HCEC 1CT (cell line): ENCODE data around the gene SAMD10.
A peak's percentile ranks its signal among the peaks of the same experiment; 100 is the strongest.
"Not testable (repeated sequence)": the region's sequence is repeated elsewhere in the genome, so short reads cannot be mapped to it uniquely, and the experiment has no call there.

Experiments used
- DNase-seq: peaks from one replicate; pipeline ENCODE4 v3.0.0-alpha.2; 2017

SAMD10 gene

DNA sequence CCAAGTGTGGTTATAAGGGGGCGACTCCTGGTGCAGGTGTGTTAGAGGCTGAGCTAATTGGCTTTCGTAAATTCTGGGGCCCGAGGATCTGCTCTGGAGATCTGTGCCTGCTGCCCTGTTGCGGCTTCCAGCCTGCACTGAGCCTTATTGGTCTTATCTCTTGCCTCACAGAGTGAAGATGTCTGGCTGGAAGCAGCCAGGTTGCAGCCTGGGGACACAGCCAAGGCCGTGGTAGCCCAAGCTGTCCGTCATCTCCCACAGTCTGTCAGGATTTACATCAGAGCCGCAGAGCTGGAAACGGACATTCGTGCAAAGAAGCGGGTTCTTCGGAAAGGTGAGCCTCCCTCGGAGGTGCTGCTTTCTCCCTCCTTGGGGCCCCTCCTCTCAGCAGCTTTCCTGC lies 21.5 kb upstream of the SAMD10 start:
- no peak for DNase-seq

DNA sequence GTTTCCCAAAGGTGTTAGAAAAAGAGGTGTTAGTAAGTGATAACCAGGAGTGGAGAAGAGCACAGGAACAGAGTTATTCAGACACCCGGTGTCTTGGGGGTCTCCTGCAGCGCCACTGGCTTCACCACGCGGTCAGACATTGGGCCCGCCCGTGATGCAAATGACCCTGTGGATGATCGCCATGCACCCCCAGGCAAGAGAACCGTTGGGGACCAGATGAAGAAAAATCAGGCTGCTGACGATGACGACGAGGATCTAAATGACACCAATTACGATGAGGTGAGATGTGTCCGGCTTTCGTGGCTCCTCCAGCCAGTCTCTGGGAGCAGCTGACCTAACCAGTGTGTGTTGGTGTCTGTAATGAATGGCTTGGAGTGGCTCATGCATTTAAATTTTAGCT lies 3.5 kb upstream of the SAMD10 start:
- DNase-seq = no peak

DNA sequence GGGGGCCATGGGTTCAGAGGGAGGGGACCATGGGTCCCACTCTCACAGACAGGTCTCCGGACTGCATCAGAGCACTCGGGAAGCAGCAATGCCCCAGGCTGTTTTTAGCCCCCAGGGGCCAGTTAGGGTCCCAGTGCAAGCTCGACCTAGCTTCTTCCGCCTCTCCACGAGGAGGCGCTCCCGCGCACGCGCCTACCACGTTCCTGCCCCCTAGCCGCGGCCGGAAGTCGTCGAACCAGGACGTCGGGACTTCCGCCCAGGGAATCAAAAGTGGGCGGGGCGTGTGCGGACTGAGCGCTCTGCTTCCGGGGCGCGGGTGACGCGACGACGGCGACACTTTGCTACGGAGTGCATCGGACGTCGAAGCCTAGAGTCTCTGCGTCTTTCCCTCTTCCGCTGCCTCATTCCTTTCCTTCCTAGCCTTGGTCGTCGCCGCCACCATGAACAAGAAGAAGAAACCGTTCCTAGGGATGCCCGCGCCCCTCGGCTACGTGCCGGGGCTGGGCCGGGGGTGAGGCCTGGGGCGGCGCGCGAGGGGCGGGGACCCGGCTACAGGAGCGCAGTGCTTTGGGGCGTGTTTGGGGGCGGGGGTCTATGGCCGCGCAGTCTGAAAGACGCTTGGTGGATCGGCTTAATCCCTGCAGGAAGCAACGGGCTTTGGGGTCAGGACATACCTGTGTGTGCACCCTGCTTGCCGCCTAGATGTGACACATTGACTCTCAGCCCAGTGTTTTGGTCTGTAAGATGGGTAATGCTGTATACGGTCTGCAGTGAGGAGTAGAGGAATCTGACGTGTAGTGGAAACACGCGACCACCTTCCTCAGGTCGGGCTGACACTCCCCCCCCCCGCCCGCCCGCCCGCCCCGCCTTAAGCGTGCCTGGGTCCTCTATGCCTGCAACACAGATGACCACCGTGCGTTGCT lies 1.6 kb upstream of the SAMD10 start, which contains the start of gene PRPF6:
TSS of gene PRPF6 (plus strand) at position 327 of the 923 bp plus-strand sequence. CDS start at position 441, 114 bp downstream.
- peak; percentile 95 for DNase-seq

DNA sequence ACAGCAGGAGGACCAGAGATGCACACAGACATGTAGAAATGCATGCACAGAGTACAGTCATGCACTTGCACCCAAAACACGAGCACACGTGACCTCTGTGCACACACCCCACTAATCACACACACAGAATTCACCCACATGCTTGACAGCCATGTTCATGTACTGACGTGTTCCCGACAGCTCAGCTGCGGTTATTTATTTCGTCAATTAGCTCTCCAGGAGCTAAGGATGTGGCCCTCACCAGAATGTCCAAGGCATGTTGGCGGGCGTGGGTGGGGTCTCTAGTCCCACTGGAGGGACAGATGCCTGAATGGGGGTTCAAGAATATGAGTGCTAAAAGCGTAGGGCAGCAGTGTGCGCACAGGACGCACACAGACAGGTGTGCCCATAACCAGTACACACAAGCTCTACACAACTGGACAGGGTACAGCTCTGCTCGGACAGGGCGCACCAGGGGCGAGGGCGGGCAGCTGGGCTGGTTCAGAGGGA lies 919 bp upstream of the SAMD10 start:
- DNase-seq = no peak

DNA sequence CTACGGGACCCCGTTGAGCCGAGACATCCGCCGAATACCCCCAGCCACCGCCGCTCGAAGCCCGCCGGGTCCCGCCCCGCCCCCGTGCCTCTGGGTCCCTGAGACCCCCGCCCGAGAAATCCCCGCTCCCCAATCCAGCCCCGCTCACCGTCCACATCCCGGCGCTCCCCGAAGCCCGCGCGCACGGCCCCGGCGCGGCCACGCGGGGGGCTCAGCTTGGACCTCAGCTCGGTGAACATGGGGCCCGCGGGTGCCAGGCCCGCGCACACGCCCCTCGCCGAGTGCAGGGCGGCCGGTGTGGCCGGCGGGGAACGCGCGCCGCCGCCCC lies 249 bp downstream of the SAMD10 start:
- DNase-seq = no peak

DNA sequence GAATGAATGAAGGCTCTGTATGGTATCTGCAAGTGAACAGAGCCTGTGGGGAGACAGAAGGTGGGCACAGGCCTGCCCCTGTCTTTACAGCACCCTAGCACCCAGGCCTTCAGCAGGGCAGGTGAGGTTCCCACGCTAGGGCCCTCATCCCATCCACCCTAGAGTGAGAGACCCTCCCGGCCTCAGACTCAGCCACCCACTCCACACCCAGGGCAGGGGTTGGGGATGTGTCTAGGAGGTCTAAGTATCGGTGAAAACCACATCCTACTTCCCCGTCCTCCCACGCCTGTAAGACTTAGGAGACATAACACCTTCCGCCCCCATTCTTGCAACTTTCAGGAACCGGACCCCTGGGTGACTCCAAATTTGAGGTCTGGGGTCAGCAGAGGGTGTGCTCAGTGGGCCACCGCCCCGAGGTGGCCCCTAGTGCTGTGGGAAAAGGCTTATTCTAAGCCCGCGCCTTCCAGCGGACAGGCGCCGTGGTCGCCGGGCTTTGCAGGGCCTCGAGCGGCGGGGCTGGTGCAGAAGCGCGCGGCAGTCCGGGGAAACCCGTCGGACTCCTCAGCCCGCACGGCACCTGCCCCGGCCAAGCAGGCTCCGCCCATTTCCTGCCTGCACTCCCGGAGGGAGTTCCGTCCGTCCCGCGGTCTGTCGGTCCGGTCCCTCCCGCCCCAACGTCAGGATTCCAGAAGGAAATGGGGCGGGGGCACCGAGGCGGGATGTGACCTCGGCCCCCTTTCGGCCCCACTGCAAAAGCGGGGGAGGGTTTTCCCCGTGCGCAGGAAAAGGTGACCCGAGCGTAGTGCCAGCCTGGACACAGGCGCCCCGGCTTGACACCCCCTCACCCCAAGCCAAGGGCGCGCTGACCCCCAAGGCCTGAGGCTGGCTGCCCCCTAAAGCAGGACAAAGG lies 868 bp downstream of the SAMD10 start:
- DNase-seq = no peak

DNA sequence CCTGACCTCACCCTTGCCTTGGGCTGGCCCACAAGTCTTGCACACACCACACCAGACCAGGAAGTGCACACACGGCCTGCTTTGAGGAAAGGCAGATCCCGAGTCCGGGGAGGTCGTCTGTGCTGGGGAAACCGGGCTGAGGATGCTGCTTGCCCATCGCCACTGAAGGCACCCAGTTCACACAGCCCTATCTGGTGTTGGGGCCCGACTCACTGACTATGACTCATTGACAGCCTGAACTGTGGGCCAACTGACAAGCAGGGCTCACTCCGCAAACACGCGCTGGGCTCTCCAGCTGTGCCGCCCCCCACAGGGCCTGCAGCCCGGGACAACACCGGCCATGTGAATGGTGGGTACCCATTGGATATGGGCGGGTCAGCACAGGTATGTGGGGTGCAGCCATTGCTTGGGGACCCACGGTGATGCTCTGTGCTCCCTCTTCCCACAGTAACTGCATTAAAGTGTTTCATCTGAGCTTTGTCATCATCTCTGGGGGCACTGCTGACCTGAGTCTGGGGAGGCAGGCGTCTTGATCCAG lies 1.6 kb downstream of the SAMD10 start:
- peak; percentile 71 for DNase-seq

DNA sequence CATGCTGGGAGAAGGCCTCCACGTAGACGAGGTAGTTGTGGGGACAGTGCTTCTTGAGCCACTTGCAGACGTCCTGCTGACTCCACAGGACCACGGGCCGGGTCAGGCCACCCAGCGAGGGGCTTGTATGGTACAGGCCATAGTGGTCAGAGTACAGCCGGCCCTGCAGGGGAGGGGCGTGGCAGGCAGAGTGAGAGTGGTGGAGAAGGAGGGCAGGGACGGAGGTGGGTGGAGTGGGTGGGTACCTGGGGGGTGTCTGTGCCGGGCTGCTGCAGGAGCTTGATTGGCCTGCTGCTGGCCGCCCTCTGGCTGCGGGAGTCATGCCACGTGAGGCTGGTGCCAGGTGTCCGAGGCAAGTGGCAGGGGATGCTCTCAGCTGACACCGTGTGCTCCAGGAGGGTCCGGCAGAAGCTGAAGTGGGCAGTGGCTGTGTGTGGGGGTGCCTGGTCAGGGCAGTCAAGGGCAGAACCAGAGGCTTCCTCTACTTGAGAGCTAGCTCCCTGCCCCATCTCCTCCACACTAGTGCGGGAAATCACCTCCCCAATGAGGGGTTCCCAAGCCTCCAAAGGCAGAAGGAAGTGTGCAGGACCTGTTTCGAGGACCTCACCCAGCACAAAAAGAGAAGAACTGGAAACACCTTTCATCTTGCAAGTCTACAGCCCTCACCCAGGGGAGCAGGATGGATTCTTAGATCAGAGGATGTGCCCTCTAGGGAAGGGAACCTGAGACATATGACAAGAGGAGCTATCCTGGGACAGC lies 2.3 kb downstream of the SAMD10 start:
- DNase-seq = no peak

DNA sequence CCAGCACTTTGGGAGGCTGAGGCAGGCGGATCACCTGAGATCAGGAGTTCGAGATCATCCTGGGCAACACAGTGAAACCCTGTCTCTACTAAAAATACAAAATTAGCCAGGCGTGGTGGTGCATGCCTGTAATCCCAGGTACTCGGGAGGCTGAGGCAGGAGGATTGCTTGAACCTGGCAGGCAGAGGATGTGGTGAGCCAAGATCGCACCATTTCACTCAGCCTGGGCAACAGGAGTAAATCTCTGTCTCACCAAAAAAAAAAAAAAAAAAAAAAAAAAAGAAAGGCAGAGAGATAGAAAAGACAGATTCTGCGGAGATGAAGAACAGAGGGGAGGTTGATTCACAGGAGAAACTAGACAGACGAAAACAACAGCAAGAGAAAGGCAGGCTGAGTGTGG lies 2.9 kb downstream of the SAMD10 start:
- not testable (repeated sequence) for DNase-seq

DNA sequence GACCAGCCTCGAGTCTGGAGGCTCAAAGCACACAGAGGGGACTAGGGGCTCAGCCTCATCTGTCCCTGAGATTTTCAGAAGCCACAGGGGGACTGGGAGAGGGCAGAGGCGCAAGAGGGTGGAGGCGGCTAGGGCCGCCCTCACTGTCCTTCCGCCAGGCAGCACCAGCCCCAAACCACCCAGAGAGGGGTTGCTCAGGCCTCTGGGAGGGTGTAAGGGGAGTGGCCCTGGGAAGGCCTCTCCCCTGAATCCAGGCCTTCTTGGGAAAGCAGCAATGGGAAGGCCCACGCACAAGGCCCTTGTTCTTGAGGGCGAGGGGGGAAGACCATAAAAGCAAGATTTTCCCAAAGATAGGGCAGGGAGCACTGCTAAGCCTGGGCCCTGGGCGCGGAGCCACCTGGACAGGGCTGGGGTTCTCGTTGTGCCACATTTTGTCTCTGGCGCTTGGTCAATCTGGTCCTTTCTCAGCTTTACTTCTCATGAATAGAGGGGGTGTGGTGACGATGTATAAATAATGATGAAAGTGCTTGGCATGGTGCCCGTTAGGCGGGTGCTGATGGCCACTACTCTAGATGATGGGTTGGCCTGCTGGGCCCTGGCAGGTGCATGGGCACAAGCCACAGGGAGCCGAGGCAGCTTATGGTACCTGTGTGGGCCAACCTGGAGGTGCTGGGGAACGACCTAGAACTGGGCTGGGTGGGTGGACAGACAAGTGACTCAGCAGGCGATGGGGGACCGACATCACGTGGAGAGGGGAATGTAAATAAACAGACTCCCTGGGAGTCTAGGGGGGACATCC lies 4.8 kb downstream of the SAMD10 start:
- no peak for DNase-seq

DNA sequence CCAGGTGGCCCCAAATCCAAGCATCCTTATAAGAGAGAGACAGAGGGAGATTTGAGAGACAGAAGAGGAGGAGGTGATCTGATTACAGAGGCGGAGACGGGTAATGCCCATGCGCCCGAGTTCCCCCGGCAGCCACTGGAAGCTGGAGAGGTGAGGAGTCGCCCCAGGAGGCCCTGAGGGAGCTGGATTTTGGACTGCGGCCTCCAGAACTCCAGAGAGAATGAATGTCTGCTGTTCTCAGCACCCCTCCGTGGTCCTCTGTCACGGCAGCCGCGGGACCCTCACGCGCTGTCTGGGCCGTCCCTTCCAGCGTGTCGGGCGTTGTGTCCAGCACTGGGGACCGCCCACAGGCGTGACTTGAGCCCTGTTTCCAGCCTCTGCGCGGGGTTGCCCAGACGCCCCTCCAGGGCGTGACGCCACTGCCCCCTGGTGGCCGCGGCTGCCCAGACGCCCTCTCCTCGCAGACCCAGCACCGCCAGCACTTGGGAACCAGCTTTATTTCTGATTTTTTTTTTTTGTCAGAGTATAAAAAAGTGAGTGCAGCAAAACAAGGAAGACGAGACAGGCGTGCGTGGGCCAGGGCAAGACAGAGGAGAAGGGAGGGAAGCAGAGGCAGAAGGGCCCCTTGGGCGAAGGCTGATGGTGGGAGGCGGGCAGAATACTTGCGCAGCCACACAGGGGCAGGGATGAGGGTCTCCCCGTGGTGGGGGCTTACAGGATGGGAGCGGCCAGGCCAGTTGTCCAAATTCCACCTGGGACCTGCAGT lies 5.6 kb downstream of the SAMD10 start:
- DNase-seq = peak; percentile 78

DNA sequence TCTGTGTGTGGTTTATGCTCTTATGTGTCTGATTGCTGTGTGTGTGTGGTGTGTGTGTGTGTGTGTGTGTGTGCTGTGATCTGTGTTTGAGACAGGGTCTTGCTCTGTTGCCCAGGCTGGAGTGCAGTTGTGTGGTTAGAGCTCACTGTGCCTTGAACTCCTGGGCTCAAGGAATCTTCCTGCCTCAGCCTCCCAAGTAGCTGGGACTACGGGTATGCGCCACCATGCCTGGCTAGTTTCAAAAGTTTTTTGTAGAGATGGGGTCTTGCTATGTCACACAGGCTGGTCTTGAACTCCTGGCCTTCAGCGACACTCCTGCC lies 6.3 kb downstream of the SAMD10 start:
- DNase-seq = no peak

DNA sequence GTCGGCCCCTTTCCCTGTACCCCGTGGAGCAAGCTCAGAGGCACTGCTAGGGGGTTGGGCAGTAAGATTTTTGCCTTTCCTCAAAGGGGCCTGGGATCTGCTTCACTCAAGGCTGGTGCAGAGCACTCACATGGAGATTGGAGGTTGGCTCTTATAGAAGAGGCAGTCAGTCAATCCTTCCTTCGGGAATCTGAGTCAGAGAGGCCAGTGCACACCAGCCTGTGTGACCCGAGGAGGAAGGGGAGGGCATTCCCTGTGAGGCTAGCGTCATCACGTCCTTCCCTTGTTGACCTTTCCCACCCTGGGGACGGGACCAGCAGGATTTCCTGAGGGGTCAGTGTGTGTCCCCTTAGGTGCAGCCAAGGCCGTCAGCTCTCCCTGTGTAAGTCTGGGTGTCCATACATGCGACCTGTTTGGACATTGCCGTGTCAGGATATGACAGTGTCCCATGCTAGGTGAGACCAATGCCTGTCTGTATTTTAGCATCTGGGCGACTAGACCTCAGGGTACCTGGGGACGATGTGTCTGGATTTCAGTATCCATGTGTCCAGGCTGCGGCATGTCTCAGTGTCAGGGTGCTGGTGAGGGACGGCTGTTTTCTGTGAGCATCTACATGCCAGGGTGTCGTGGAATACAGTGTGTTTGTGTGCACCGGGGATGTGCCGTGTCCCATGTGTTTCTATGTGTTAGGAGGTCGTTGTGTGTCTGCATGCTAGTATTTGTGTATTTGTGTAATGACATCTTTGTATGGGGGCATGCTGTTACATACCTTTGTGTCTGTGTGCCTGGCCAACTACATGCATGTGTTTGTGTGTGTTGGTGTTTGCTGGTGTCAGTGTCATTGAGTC lies 6.9 kb downstream of the SAMD10 start:
- DNase-seq = no peak

DNA sequence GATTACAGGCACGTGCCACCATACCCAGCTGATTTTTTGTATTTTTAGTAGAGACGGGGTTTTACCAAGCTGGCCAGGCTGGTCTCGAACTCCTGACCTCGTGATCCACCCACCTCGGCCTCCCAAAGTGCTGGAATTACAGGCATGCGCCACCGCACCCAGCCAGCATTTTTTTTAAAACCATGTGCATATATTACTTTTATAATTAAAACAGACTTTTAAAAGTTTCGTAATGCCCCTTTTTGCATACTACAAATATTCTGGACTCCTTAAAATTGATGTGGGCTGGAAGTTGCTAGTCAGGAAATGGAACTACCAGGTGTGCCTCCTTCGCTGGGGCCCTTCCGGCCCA lies 7.5 kb downstream of the SAMD10 start:
- DNase-seq = not testable (repeated sequence)

DNA sequence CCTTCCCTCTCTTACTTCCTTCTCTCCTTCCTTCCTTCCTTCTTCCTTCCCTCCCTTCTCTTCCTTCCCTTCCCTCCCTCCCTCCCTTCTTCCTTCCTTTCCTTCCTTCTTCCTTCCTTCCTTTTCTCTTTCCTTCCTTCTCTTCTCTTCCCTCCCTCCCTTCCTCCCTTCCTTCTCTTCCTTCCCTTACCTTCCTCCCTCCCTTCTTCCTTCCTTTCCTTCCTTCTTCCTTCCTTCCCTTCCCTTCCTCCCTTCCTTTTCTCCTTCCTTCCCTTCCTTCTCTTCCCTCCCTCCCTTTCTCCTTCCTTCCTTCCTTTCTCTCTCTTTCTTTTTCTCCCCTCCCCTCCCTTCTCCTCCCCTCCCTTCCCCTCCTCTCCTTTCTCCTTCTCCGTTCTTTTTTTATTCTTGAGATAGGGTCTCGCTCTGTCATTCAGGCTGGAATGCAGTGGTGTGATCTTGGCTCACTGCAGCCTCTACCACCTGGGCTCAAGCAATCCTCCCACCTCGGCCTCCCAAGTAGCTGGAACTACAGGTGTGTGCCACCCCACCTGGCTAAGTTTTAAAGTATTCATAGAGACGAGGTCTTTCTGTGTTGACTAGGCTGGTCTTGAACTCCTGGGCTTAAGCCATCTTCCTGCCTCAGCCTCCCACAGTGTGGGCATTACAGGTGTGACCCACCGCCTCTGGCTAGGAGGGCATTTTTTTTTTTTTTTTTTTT lies 8.6 kb downstream of the SAMD10 start:
- no peak for DNase-seq

DNA sequence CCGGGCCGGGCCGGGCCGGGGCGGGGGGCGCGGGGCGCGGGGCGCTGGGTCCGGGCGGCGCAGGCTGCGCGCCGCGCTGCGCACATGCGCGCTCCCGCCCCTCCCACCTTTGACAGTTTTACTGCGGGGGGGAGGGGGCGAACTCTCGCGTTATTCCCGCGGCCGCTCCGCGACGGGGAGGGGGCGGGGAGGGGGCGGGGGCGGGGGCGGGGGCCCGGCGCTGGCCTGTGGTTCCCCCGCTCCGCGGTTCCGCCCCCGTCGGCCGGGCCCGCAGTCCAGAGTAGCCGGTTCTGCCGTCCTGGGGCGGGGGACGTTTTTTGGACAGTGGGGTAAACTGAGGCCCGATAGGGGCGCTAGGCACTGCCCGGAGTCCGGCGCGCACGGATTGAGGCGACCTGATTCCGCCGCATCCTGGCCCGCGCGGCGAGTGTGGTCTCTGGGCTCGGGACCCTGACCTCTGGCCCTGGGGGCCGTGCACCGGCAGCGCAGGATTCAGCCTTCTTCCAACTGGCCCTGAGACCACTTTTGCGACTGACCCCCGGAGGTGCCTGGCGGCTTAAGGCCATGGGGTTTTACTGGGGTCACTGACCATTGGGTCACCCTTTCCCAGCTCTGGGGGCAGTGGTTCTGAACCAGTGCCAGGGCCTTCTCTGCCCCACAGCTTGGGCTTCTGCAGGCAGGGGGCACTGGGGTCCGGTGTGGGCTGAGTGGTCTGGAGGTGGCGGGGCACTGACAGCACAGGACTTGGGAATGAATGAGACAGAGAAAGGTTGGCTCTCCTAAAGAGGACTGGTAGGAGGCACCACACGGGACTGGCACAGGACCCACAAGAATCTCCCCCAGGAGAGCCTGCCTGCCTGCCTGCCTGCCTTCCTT lies 9.4 kb downstream of the SAMD10 start, which contains the start of gene ZNF512B:
TSS of gene ZNF512B (minus strand) at position 93 of the 876 bp plus-strand sequence. CDS start 1,980 bp downstream, outside the sequence.
- peak; percentile 47 for DNase-seq

DNA sequence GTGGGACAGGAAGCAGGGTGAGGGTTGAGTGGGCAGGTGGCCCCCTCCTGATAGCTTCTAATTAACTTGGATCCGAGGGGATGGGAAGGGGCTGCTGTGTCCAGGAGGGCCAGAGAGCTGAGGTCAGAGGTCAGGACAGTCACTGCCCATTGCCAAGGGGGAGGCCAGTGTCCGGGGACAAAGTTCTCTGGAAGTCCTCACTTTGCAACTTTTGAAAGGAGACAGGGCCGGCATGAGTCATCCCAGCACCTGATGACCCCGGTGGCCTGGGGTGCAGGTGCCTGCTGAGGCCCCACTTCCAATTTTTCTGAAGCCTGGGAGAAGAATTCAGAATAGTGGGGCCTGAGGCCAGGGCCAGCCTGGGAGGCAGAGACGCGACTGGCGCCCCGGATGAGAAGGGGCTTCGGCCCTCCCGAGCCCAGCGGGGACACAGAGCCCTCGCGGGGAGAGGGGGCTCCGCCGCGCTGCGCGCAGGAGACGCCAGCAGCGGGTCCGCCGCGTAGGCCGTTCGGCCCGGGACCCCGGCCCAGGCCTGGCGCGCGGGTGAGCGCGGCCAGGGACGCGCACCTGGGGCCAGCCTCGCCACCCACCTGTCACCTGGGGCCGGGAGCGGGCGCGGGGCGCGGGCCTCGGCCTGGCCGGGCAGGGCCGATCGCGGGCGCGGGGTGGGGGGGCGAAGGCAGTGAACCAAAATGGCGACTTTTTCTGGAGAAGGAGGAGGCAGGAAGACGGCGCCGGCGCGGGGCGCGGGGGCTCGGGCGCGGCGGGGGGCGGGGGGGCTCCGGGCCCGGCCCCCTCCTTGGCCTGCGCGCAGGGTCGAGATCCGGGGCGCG lies 10.3 kb downstream of the SAMD10 start:
- no peak for DNase-seq
